Aorta (tissue), 5 donors: ENCODE measurements around the gene ZNF385B. TPM values are rescaled to one million over a fixed set of nuclear protein-coding genes. Genes with fewer than 3 reads are reported as not detected.

Experiments used
- ATAC-seq: fragments of 200-7000 bp; cut with Tn5 transposase; one replicate; pipeline ENCODE4 v1.9.1; 2022; ENCODE audit warnings: moderate library complexity; ENCODE audit not compliant: low FRiP score
- DNase-seq, 2 donors: peaks; one replicate each; pipeline ENCODE4 v3.0.0-alpha.2; 2020
- H3K27ac ChIP-seq, 2 donors: one replicate each; pipeline ENCODE4 v1.5.1; 2013; ENCODE audit warnings: low read length in 2 of 2, mild to moderate bottlenecking in 2 of 2, moderate library complexity in 2 of 2, control low read depth in 1 of 2, inconsistent platforms in 1 of 2, low read depth in 1 of 2
- H3K27me3 ChIP-seq, 2 donors: one replicate each; pipeline ENCODE4 v1.6.1; 2013; ENCODE audit warnings: control low read depth in 1 of 2, low read length in 1 of 2, mild to moderate bottlenecking in 1 of 2, moderate library complexity in 1 of 2; ENCODE audit not compliant: insufficient read depth in 2 of 2, control insufficient read depth in 1 of 2
- H3K36me3 ChIP-seq, 2 donors: one replicate each; pipeline ENCODE4 v1.6.1; 2013; ENCODE audit warnings: control low read depth in 1 of 2, low read length in 1 of 2, mild to moderate bottlenecking in 1 of 2; ENCODE audit not compliant: insufficient read depth in 2 of 2, control insufficient read depth in 1 of 2
- H3K4me1 ChIP-seq, 2 donors: one replicate each; pipeline ENCODE4 v1.6.1; 2013; ENCODE audit warnings: low read length in 2 of 2, control low read depth in 1 of 2, mild to moderate bottlenecking in 1 of 2, moderate library complexity in 1 of 2; ENCODE audit not compliant: insufficient read depth in 2 of 2, control insufficient read depth in 1 of 2
- H3K4me3 ChIP-seq, 2 donors: one replicate each; pipeline ENCODE4 v1.5.1; 2013; ENCODE audit warnings: low read length in 2 of 2, control low read depth in 1 of 2, mild to moderate bottlenecking in 1 of 2
- H3K9me3 ChIP-seq: one replicate; pipeline ENCODE4 v1.6.1; 2013; ENCODE audit warnings: mild to moderate bottlenecking, low read length; ENCODE audit not compliant: control insufficient read depth
- WGBS, 2 donors: extraction: QIAGEN DNeasy Blood & Tissue Kit; methylation state at CpG; one replicate each; pipeline ENCODE4 v1.1.7; 2013; 5-methylcytosine and 5-hydroxymethylcytosine counted together
- intact Hi-C, 2 donors: fragments of 100-400 bp; cut with DNase I; formaldehyde crosslinking; loops; one replicate each; pipeline versions ENCODE4 v1.14.2 to v1.15.0; 2022
- polyA plus RNA-seq, 2 donors: library from polyadenylated mRNA; stranded (reverse); fragments of 200-250 nt; gene quantifications; one replicate each; pipeline ENCODE4 v1.2.3, GENCODE V29; 2013
- total RNA-seq, 2 donors: library from RNA; stranded (reverse); fragmentation: NEBNext Ultra II Directional; extraction: Animal tissue kit (Norgen Biotek cat#: 25700); gene quantifications; one replicate each; pipeline ENCODE4 v1.2.1, GENCODE V29; 2021
- donor health status: healthy with polysubstance abuse.
- donor health status: Bipolar disorder and iron deficiency.
- donor health status: DM: no; HTN: no; CAD: no.
- donor health status: DM: no; HTN: no; CAD: no.
- donor health status: DM: yes; HTN: yes; CAD: no.

The ZNF385B gene
- total and polyA plus RNA-seq, 4 donors = 3.3 to 4.6 (median 4.0) TPM; not detected in 1

DNA sequence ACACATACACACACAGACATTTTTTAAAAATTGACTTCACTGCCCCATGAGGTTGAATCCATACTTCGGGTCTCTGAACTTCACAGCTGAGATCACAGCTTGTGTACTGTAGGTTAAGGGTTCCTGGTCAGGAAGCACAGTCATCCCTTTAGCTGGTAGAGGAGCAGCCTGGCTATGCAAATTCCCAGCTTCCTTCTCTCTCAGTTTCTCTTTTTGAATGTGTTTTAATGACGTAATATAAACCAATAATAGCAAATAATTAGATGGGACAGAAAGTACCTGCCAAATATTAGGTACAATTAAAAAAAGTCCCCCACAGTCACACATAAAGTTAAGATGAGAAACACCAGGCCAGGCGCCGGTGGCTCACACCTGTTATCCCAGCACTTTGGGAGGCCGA lies 178.7 kb downstream of the ZNF385B start:
- no peak for ATAC-seq
- DNase-seq = no peak
- intact Hi-C loops = no loop called here
- no peak overlapping the region for H3K27ac ChIP-seq
- WGBS, 2 donors = 93 to 95% methylated on average over 5 of the region's 5 CpGs
- no peaks in the 10 kb centered on the region for H3K36me3 ChIP-seq
- no peaks in the 10 kb centered on the region for H3K9me3 ChIP-seq
- H3K4me3 ChIP-seq = no peak overlapping the region
- H3K27me3 ChIP-seq = no peaks in the 10 kb centered on the region
- no peaks in the 10 kb centered on the region for H3K4me1 ChIP-seq

DNA sequence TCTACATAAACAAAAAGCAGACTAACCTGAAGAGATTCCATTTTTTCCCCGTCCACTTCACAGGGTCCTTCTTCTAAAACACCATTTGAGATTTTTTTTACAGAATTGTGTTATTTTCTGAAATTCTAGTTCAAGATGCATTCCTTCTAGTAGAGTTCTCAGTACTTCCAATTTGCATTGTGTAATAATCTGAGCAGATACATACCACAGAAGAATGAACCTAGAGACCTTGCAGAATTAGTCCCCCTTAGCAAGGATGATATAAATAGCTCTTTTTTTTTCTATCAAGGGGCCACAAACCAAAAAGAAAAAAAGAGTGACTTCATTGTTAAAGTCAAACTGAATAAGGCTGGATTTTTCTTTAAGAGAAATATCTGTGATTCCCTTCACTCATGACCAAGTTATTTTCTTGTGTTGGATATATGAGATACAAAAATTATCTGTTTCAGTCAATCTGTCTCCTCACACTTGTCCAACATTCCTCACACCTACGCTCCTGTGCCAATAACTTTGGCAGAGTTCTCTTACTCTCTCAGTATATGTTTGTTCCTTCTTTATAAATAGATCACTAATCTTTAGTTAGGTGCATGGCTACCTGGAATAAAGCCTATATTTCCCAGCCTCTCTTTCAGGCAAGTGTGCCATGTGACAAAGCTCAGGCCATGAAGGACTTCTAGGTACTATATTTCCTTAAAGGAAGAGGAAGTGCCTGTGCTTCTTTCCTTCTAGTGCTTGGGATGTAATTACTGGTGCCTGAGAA lies 183.5 kb downstream of the ZNF385B start:
- no peaks in the 10 kb centered on the region for H3K36me3 ChIP-seq
- no peak overlapping the region for H3K27ac ChIP-seq
- H3K27me3 ChIP-seq = no peaks in the 10 kb centered on the region
- H3K9me3 ChIP-seq = no peaks in the 10 kb centered on the region
- no peak for DNase-seq
- H3K4me1 ChIP-seq = no peaks in the 10 kb centered on the region
- 23 to 30% methylated on average over 2 of the region's 2 CpGs for WGBS, 2 donors
- H3K4me3 ChIP-seq = no peak overlapping the region
- intact Hi-C loops = no loop called here
- ATAC-seq = no peak

DNA sequence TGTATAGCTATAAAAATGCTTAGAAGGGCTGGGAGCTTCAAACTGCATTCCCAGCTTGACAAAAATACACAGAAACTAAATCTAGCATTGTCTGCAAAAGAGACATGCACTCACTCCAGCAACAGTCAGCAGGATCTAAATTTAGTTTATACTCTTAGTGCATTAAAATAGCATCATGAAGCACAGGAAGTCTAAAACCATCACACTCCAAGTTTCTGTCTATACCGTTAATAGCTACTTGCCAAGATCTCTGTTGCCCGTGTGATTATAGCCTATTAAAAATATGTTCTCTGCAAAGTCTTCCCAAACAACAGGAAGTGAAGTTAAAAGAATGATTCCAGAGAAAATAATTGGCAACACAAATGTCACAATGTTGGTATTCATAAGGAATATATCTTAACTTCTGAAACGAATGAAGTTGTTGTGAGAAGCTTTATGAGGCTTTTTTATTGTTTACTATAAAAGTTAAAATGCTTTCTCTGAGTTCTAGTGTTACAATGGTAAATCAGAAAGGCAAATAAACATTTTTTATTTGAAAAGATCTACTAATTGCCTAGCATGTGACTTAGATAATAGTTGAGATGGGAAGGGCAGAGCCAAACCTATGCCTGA lies 184.2 kb downstream of the ZNF385B start:
- H3K4me3 ChIP-seq = no peak overlapping the region
- H3K4me1 ChIP-seq = no peaks in the 10 kb centered on the region
- no peaks in the 10 kb centered on the region for H3K27me3 ChIP-seq
- intact Hi-C loops = no loop called here
- no peak for DNase-seq
- WGBS, 2 donors = 0 to 2% methylated on average over 3 of the region's 3 CpGs
- H3K36me3 ChIP-seq = no peaks in the 10 kb centered on the region
- no peak overlapping the region for H3K27ac ChIP-seq
- ATAC-seq = peak; percentile 41
- H3K9me3 ChIP-seq = no peaks in the 10 kb centered on the region

DNA sequence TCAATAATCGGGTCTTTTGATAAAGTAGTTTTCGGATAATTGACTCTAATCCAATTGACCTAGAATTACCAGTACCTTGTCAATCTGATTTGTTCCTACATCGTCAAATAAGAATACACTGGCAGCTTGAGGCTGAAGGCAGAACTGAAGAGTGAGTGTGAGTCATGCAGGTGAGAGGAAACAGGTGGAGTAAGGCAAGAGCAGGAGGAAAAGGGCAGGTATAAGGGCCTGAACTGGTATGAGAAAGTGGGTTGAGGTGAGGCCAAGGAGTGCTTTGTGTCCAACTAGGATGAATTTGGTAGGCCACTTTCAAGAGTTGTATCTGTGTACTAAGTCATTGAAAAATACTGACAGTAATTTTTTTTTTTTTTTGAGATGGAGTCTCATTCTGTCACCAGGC lies 186.0 kb downstream of the ZNF385B start:
- 94 to 99% methylated on average over 3 of the region's 3 CpGs for WGBS, 2 donors
- ATAC-seq (no peak), DNase-seq (no peak)
- no peaks in the 10 kb centered on the region for H3K27me3 ChIP-seq
- H3K4me3 ChIP-seq = no peak overlapping the region
- no peaks in the 10 kb centered on the region for H3K9me3 ChIP-seq
- intact Hi-C loops = no loop called here
- H3K27ac ChIP-seq = no peak overlapping the region
- no peaks in the 10 kb centered on the region for H3K4me1 ChIP-seq
- H3K36me3 ChIP-seq = no peaks in the 10 kb centered on the region

DNA sequence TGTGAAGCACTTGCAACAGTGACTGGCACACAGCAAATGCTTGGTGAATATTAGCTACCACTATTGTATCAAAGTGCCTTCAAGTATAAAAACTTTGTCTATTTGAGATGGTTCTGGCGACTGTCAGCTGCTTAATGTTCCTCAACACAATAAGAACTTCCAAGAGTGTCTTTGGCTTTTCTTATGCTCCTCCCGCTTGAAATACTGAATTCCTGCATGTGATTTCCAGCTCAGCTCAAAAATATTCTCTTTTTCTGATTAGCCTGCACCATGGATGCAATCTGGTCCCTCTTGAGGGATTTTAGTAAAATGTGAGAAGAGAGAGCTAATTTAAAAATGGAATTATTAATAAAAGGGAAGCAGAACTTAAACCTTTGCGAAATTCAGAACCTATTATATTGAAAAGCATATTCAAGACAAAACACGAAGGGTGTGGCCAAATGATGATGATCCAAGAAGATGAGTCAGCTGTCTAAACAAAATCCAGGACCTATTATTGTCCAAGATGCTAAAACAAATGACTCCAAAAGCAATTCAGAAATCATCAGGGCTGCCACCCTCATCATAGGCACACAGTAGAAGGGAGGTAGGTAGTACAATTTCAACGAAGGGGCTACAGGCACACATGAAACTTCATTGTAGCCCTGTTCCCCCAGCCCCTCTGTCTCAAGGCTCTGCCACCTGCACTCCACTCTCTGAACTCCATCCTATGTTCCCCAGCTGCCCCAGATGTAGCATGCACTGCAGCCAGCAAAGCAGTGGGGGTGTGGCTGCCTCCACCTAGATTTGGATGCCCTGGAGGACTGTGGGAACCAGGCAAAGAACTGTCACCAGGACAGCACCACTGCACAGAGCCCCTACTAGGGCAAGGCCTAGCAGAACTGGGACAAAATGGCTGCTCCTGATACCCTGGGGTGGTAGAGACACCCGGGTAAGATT lies 190.1 kb downstream of the ZNF385B start:
- DNase-seq = no peak
- Histone ChIP-seq H3K4me1 (no peaks in the 10 kb centered on the region), H3K27ac (no peak overlapping the region), H3K27me3 (no peaks in the 10 kb centered on the region), H3K9me3 (no peaks in the 10 kb centered on the region), H3K36me3 (no peaks in the 10 kb centered on the region), H3K4me3 (no peak overlapping the region)
- intact Hi-C loops = no loop called here
- 85% methylated on average over 6 of the region's 6 CpGs for WGBS, 2 donors
- peak; percentile 40 for ATAC-seq

DNA sequence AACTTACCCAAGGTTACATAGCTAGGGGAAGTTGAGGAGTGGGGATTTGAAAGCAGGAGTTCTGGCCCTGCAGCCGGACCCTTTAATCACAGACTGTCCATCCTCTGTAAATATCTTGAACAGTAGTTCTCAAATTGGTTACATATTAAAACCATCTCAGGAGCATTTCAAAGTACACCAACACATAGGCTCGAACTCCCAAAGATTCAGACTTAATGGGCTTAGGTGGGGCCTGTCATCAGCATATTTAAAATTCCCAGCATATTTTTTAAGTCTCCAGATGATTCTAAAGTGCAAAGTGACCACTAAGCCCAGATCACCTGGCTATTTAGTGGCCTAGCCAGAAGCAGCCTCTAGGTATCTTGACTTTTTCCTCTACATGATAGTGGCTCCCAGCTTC lies 192.2 kb downstream of the ZNF385B start:
- H3K36me3 ChIP-seq = no peaks in the 10 kb centered on the region
- WGBS, 2 donors = 86 to 91% methylated on average over 2 of the region's 2 CpGs
- intact Hi-C loops = no loop called here
- no peaks in the 10 kb centered on the region for H3K4me1 ChIP-seq
- no peaks in the 10 kb centered on the region for H3K27me3 ChIP-seq
- ATAC-seq (no peak), DNase-seq (no peak)
- H3K9me3 ChIP-seq = no peaks in the 10 kb centered on the region
- H3K4me3 ChIP-seq = no peak overlapping the region
- no peak overlapping the region for H3K27ac ChIP-seq

DNA sequence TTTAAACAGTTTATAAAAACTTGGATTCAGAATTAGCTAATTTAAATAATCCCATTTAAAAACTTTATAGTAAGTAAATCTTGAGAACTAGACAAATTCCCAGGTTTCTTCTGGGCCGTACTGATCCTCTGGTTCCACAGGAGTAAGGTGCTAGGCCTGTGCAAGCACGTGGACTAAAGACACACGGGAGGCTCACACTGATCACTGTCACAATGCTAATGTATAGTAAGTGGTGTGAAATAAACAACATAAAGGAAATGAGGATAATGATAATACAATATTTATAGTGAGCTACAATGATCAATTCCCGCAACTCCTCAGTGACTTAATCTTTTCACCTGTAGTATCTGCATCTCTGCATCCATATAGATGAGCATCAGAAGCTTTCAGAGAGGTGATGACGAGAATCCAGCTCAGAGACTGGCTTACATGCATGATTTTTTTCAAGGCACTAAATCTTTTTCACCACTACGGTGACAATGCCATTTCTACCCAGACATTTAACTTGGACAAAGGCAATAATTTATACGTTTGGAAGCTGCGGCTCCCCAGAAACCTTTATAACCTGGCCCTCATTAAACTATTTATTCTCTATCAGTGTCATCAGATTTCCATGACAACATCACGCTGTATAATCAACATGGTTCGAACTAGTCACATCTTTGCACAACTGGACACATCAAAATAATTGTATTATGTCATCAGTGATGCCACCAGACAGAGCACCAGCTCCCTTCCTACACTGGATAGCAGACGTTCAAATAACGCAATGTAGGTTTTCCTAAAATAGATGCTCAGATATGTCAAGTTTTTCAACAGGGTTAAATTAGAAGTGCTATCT lies 196.2 kb downstream of the ZNF385B start:
- 88 to 89% methylated on average over 12 of the region's 12 CpGs for WGBS, 2 donors
- no peaks in the 10 kb centered on the region for H3K27me3 ChIP-seq
- H3K4me3 ChIP-seq = no peak overlapping the region
- no peaks in the 10 kb centered on the region for H3K9me3 ChIP-seq
- no peak overlapping the region for H3K27ac ChIP-seq
- DNase-seq (no peak), ATAC-seq (no peak)
- intact Hi-C loops = no loop called here
- no peaks in the 10 kb centered on the region for H3K36me3 ChIP-seq
- H3K4me1 ChIP-seq = no peaks in the 10 kb centered on the region

DNA sequence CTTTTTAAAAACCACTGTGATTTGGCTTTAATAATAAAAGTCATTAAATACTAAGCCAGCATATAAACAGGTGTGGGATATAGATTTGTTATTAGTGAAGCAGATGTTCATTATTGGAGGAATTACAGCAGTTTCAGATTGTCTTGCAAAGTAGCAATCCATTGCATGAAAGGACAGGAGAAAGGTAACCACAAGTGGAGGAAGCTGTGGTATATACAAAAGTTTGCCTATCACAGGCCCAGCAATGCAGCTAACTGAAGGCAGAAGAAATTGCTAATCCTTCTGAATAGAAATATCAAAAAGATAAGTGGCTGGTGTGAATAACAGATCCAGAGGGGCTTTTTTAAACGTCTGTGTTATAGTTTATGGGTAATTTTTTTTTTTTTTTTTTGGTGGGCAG lies 199.4 kb downstream of the ZNF385B start:
- H3K36me3 ChIP-seq = no peaks in the 10 kb centered on the region

More for the DNA sequence above, 199.4 kb downstream of the ZNF385B start:
- no peak overlapping the region for H3K4me3 ChIP-seq
- ATAC-seq = no peak
- H3K4me1 ChIP-seq = no peaks in the 10 kb centered on the region
- H3K27ac ChIP-seq = no peak overlapping the region
- H3K9me3 ChIP-seq = no peaks in the 10 kb centered on the region
- no peak for DNase-seq
- intact Hi-C loops = no loop called here
- no peaks in the 10 kb centered on the region for H3K27me3 ChIP-seq
- 78 to 83% methylated on average over 1 of the region's 1 CpG for WGBS, 2 donors
